Activated naive CD8-positive, alpha-beta T cell treated with anti-CD3 and anti-CD28 coated beads, Interleukin-2, amount 50 U/mL, for 24 hours (primary cell): ENCODE data around the gene KIF15.
A peak's percentile ranks its signal among the peaks of the same experiment; 100 is the strongest.
"Not testable (repeated sequence)": the region's sequence is repeated elsewhere in the genome, so short reads cannot be mapped to it uniquely, and the experiment has no call there.

Source experiments
- ATAC-seq: fragments of 150-1000 bp; cut with Tn5 transposase; one replicate; pipeline ENCODE4 v1.10.0; 2021
- DNase-seq: peaks from one replicate; pipeline ENCODE4 v3.0.0; 2021
- H3K27ac Mint-ChIP-seq: one replicate; pipeline ENCODE4 v1.8.0; 2021; ENCODE audit warnings: mild to moderate bottlenecking, mixed read lengths
- H3K27me3 Mint-ChIP-seq: one replicate; pipeline ENCODE4 v1.8.0; 2021; ENCODE audit warnings: mixed read lengths
- H3K36me3 Mint-ChIP-seq: one replicate; pipeline ENCODE4 v1.8.0; 2021; ENCODE audit warnings: low read depth, mixed read lengths
- H3K4me1 Mint-ChIP-seq: one replicate; pipeline ENCODE4 v1.8.0; 2021; ENCODE audit warnings: mixed read lengths
- H3K4me3 Mint-ChIP-seq: one replicate; pipeline ENCODE4 v1.8.0; 2021; ENCODE audit warnings: mild to moderate bottlenecking, moderate library complexity, mixed read lengths
- H3K9me3 Mint-ChIP-seq: one replicate; pipeline ENCODE4 v1.8.0; 2021; ENCODE audit warnings: mixed read lengths

Gene KIF15

DNA sequence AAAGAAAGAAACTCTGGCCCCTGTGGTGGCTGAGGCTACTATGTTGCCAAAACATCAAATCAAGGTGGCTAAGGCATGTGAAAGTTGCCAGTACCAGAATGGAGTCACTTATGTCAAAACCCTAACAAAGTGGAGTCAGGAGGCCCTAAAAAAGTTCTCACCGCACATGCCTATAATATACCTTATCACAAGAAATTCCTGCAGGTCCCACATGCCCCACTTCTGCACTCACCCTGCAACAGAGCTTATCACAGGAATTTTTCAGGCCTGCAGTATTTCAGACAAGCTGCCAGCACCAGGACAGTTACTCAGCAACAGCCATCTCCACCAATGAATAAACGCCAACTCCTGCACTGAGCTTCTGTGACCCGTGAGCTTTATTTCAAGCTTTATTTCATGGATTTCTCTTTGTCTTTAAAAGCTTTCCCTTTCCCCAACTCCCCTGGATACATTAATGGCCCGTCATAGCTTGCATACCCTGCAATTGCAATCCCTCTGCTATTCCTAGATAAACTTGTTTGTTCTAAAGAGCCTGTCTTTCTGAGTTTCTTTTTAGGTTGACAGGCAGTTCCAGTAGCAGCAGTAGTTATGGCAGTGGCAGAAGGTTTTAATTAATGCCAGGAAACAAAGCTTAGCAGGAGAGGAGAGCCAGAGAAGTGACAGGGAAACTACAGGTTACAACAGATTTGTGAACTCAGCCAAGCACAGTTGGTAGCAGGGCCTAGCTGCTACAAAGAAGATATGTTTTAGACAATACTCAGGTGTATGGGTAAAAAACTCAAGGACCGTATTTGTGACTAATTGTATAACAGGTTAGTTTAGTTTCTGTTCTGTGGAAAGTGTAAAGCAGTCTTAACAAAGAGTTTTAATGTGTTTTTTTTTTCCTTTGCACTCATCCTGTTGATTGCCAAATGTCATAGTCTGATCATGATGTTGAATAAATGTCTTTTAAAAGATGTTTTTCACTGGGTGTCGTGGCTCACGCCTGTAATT, 84.2 kb downstream of the KIF15 start:
- no peak for ATAC-seq
- Mint-ChIP-seq H3K9me3 (no peaks in the 10 kb centered on the region), H3K36me3 (peaks cover 48% of the 10 kb centered on the region)

DNA sequence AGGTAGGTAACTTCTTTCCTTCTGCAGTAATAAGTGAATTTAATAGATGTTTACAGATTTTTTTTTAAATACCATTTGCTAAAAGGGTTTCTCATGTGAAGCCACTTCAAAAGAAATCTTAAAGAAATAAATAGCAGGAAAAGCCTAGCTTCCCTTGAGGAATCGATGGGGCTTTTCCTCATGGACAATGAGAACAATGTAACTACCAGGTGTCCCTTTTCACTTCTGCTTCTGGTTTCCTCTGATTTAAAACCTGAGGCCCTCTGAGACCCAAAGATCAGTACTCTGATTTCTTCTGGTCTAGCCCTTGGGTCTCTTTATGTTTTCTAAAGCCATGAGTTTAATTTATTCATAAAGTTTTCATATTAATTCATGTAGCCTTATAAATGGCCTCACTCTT, 87.0 kb downstream of the KIF15 start:
- Mint-ChIP-seq H3K4me3 (no peak overlapping the region), H3K36me3 (peaks cover 48% of the 10 kb centered on the region), H3K27ac (no peak overlapping the region), H3K4me1 (no peaks in the 10 kb centered on the region), H3K9me3 (no peaks in the 10 kb centered on the region), H3K27me3 (no peaks in the 10 kb centered on the region)
- DNase-seq (no peak), ATAC-seq (no peak)

More for the DNA sequence above, 84.2 kb downstream of the KIF15 start:
- DNase-seq: no peak
- Mint-ChIP-seq H3K27ac (no peak overlapping the region), H3K27me3 (no peaks in the 10 kb centered on the region), H3K4me3 (no peak overlapping the region), H3K4me1 (no peaks in the 10 kb centered on the region)

DNA sequence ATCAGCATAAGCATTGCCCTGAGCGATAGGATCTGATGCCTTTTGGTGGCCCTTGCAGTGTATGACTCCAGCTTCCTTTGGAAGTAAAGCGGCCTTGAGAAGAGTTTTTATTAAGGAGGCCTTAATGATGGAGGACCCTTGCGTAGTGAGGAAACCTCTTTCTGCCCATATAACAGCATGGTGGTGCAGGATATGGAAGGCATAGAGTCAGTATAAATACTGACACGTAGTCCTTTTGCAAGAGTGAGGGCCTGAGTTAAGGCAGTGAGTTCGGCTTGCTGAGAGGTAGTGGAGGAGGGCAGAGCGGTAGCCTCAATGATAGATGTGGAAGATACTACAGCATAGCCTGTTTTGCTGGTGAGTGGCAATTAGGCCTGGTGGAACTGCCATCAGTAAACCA, 95.1 kb downstream of the KIF15 start:
- not testable (repeated sequence) for H3K4me3 Mint-ChIP-seq, H3K9me3 Mint-ChIP-seq, DNase-seq, ATAC-seq, H3K4me1 Mint-ChIP-seq, H3K27me3 Mint-ChIP-seq, H3K27ac Mint-ChIP-seq
- H3K36me3 Mint-ChIP-seq: peaks cover 22% of the 10 kb centered on the region

DNA sequence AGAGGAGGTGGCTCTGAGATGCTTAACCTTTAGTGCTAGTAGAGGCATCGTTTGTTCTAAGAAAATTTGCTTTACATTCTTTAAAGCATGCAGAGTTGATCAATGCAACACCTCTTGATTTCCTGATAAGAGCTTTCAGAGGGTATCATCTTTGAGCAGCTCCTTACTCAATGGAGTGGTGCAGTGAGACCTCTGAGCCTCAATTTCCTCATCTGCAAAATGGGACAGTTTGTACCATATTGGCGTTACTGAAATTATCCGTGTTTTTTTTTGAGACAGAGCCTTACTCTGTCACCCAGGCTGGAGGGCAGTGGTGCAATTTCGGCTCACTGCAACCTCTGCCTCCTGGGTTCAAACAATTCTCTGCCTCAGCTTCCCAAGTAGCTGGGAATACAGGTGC, 98.5 kb downstream of the KIF15 start:
- DNase-seq (no peak), ATAC-seq (no peak)
- H3K27ac Mint-ChIP-seq: no peak overlapping the region
- H3K36me3 Mint-ChIP-seq: peaks cover 1% of the 10 kb centered on the region
- H3K27me3 Mint-ChIP-seq: no peaks in the 10 kb centered on the region
- H3K4me1 Mint-ChIP-seq: peaks cover 23% of the 10 kb centered on the region
- H3K9me3 Mint-ChIP-seq: no peaks in the 10 kb centered on the region
- no peak overlapping the region for H3K4me3 Mint-ChIP-seq

DNA sequence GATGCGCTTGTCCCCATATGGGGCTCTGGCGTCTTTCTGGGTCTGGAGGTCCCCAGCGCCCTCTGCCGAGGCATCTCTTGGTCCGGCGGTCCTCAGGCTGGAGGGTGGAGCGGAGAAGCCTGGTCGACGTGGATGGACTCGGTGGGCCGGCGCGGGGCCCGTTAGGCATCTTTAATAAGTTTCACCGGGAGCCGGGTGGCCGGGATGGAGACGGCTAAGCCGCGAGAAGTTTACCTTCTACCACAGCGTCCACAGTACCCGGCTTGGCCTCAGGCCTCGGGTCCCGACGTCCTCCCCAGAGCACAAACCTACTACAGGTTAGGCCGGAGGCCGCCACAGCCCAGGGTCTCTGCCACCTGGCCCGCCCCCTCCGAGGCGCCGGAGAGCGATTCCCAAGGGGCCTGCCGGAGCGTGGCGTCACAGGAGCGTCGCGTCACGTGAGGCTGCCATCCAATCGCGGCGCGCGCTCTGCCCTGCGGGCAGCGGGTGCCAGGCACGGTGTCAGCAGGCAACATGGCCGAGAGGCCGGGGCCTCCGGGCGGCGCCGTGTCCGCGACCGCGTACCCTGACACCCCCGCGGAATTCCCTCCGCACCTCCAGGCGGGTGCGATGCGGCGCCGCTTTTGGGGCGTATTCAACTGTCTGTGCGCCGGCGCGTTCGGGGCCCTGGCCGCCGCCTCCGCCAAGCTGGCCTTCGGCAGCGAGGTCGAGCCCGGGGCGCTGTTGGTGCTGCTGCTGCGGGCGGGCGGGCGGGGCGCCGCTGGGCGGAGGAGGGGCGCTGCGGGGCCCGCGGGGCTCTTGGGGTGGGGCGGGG, 100.0 kb downstream of the KIF15 start, which contains the start of gene TMEM42:
Gene TMEM42, plus strand, starts transcription at position 501 of the 814 bp plus-strand sequence. Its CDS starts 13 bp downstream, at position 514.
- H3K27ac Mint-ChIP-seq: peak within 1 kb of the TSS; percentile 83
- peaks cover 9% of the 10 kb centered on the region for H3K36me3 Mint-ChIP-seq
- H3K27me3 Mint-ChIP-seq: no peaks in the 10 kb centered on the region
- peaks cover 34% of the 10 kb centered on the region for H3K4me1 Mint-ChIP-seq
- no peaks in the 10 kb centered on the region for H3K9me3 Mint-ChIP-seq
- peak; percentile 88 for DNase-seq
- H3K4me3 Mint-ChIP-seq: peak within 1 kb of the TSS; percentile 84
- peak; percentile 98 for ATAC-seq

DNA sequence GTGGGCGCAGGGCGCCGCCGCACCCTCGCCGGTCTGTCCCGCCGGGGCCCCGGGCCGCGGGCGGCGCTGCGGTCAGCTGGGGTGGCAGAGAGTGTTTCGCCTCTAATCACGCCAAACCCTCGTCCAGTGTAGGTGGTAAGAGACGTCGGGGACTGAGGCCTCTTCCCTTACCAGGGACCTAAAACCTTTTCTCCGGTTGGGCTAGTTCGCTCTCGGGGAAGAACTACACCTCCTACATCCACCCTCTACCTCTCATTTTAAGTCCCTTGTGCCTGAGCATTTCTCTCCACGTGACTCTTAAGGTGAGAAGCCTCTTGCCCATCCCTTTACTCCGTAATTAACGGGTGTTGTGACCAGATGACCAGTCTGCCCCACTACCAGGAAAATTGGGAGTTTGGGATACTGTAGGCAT, 100.6 kb downstream of the KIF15 start:
- H3K36me3 Mint-ChIP-seq: peaks cover 15% of the 10 kb centered on the region
- no peaks in the 10 kb centered on the region for H3K9me3 Mint-ChIP-seq
- H3K4me1 Mint-ChIP-seq: peaks cover 40% of the 10 kb centered on the region
- peak overlapping the region; percentile 84 for H3K4me3 Mint-ChIP-seq
- H3K27ac Mint-ChIP-seq: peak overlapping the region; percentile 83
- no peaks in the 10 kb centered on the region for H3K27me3 Mint-ChIP-seq
- ATAC-seq: peak; percentile 12
- no peak for DNase-seq

DNA sequence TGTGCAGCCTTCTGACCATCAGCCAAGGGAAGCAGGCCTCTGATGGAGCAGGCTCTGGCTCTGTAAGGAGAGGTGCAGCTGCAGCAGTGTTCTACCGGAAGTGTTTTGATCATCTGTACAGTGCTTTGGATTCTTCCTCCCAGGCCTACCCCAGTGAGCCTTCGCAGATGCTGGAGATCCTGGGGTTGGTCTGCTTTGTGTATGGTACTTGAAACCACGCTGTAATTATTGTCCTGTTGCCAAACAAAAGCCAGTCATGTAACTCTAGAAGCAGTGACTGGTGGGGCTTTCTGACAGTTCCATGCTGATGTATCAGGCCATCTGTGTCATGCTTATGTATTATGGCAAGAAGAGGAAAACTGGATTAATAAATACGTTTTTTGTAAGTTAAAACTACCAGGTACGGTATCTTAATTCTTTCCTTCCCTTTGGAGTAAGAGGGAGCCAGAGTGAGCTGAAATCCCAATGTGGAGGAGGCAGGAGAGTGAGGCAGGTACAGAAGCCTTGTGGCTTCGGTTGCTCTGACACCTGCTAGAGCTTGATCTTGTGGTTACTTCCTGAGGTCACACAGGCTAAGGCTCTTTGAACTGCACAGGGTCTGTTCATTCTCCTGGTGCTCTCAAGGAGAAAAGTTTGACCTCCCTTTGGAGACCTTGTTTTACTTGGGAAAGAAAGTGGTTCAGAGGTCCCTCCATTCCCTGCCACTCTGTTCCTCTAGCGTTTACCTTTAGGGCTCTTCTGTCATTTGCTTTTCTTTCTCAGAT, 103.9 kb downstream of the KIF15 start:
- H3K4me3 Mint-ChIP-seq: no peak overlapping the region
- no peak for ATAC-seq
- H3K27me3 Mint-ChIP-seq: no peaks in the 10 kb centered on the region
- peaks cover 20% of the 10 kb centered on the region for H3K36me3 Mint-ChIP-seq
- H3K27ac Mint-ChIP-seq: peak overlapping the region; percentile 27
- H3K4me1 Mint-ChIP-seq: peaks cover 41% of the 10 kb centered on the region
- no peak for DNase-seq
- no peaks in the 10 kb centered on the region for H3K9me3 Mint-ChIP-seq

DNA sequence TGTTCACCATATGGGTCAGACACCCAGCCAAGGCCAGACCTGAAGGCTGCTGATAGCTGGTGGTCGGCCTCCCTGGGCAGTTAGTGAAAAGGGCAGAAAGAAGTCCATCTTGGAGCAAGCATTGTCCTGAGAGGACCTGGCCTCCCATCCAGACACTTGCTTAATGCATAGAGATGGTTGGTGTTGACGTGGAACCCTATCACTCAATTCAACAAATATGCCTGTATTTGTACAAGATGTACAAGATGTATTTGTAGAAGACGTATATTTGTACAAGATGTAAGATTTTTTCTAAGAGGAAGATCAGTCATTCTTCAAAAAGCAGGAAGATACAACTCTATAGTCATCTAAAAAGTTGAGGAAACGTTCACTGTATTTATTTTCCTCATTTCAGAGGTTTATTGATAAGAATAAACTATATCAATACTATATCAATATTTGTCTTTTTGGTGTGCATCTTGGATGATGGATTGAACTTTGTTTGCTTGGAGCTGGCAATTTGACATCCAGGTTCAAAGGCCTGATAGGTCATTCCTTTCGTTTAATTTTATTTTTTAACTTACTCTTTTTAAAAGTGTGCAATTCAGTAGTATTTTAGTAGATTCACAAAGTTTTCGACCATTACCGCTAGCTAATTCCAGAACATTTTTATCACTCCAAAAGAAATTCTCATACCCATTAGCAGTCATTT, 106.0 kb downstream of the KIF15 start:
- no peak for ATAC-seq
- Mint-ChIP-seq H3K4me3 (no peak overlapping the region), H3K4me1 (peaks cover 34% of the 10 kb centered on the region)

DNA sequence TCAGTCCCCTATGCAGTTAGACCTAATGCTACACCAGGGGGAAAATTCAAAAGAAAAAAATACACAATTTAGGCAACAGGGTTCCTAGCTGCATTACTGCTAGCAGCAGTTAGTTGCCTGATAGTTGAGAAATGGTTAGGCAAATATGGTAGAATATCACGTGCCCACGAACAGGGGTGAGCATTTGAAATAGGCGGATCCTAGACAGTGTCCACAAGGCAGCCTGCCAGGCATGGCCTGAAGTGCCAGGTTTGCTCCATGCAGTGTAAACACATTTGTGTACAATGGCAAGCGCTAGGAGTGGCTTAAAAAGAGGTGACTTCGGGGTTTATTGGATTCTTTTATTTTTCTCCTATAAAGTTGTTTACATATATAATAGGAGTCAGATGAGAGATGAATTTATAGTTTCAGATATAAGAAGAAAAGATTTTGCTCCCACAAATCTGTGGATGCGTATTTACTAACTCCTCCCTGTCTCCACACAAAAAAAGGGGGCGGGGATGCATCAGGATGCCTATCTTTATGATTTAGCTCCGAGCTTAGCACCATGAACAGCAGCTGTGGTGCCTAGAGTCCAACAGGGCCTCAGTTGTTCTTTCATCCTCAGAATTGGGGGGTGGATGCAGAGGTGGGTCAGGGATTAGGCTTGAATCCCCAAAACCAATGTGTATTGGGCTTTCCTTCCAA, 108.9 kb downstream of the KIF15 start:
- ATAC-seq: no peak
- Mint-ChIP-seq H3K4me1 (peaks cover 15% of the 10 kb centered on the region), H3K9me3 (no peaks in the 10 kb centered on the region), H3K27ac (no peak overlapping the region), H3K36me3 (peaks cover 15% of the 10 kb centered on the region), H3K4me3 (no peak overlapping the region), H3K27me3 (no peaks in the 10 kb centered on the region)
- no peak for DNase-seq

More for the DNA sequence above, 106.0 kb downstream of the KIF15 start:
- DNase-seq: no peak
- no peaks in the 10 kb centered on the region for H3K9me3 Mint-ChIP-seq
- peaks cover 19% of the 10 kb centered on the region for H3K36me3 Mint-ChIP-seq
- no peak overlapping the region for H3K27ac Mint-ChIP-seq
- no peaks in the 10 kb centered on the region for H3K27me3 Mint-ChIP-seq

DNA sequence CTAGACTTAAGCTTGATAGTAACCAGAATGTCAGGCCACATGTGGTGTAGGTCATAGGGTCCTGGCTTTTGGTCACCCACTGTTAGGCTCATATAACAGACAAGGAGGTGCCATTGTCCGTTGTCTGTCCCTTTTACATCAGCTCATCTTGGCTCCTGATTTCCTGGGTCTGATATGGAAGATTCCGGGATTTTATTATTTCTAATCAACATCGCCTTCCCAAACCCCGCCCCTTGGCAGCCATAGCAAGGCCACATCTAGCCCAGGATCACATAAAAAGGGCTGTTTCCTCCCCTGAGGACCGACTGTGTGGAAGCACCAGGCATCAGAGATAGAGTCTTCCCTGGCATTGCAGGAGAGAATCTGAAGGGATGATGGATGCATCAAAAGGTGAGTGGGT, 112.7 kb downstream of the KIF15 start, which contains the start of gene TGM4:
Gene TGM4, plus strand, starts transcription at position 301 of the 400 bp plus-strand sequence. Its CDS starts 71 bp downstream, at position 372.
- H3K4me1 Mint-ChIP-seq: no peaks in the 10 kb centered on the region
- H3K36me3 Mint-ChIP-seq: no peaks in the 10 kb centered on the region
- DNase-seq: no peak
- no peaks in the 10 kb centered on the region for H3K27me3 Mint-ChIP-seq
- no peak within 1 kb of the TSS for H3K27ac Mint-ChIP-seq
- no peak within 1 kb of the TSS for H3K4me3 Mint-ChIP-seq
- no peak for ATAC-seq
- H3K9me3 Mint-ChIP-seq: no peaks in the 10 kb centered on the region

DNA sequence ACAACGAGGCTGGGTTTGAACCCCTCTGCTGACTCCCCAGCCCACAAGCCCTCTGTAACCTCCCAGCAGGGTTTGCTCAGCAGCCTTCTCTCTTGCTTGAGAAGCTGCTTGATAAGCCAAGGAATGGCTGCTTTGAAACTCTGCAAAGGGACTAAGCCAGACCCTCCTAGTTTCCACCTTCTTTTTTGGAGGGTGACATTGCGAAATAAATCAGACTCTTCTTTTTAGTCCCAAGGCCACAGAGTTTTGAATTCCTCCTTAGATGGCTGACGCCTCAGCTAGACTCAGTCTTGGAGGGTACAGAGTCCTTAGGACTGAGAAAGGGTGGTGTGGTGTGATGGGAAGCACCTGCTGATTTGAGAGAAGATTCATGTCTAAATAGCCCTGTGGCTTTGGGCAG, 114.0 kb downstream of the KIF15 start:
- DNase-seq (no peak), ATAC-seq (no peak)
- H3K4me3 Mint-ChIP-seq: no peak overlapping the region
- no peaks in the 10 kb centered on the region for H3K9me3 Mint-ChIP-seq
- H3K27me3 Mint-ChIP-seq: no peaks in the 10 kb centered on the region
- H3K4me1 Mint-ChIP-seq: no peaks in the 10 kb centered on the region
- no peaks in the 10 kb centered on the region for H3K36me3 Mint-ChIP-seq
- H3K27ac Mint-ChIP-seq: no peak overlapping the region

DNA sequence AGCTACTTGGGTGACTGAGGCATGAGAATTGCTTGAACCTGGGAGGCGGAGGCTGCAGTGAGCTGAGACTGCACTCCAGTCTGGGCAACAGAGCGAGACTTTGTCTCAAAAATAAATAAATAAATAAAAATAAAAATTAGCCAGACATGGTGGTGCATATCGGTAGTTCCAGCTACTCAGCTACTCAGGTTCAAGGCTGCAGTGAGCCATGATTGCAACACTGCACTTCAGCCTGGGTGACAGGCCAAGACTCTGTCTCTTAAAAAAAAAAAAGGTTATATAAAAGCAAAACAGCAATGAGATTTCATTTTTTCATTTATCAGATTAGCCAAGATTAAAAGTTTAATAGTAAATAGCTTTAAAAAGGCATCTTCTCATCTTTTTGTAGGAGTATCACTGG, 115.7 kb downstream of the KIF15 start:
- Mint-ChIP-seq H3K4me3 (no peak overlapping the region), H3K9me3 (no peaks in the 10 kb centered on the region), H3K36me3 (no peaks in the 10 kb centered on the region), H3K27me3 (no peaks in the 10 kb centered on the region), H3K27ac (no peak overlapping the region), H3K4me1 (no peaks in the 10 kb centered on the region)
- ATAC-seq (no peak), DNase-seq (no peak)

DNA sequence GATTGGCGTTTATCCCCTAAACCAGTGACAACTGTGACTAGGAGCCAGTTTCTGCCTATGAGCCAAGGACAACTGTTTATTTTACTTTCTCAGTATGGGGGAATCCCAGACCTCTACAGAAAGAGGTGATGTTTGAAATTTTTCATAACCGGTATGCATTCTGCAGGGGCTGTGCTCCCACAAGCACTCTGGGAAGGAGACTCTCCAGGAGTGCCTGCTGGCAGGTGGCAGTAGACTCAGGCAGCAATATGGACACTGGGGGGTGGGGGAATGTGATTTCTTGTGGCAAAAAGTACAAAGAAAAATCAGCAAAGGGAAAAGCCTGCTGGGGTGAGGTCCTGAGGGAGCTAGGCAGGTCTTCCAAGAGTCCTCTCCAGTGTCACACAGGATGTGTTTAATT, 118.7 kb downstream of the KIF15 start:
- Mint-ChIP-seq H3K9me3 (no peaks in the 10 kb centered on the region), H3K4me3 (no peak overlapping the region), H3K27me3 (no peaks in the 10 kb centered on the region), H3K4me1 (peaks cover 2% of the 10 kb centered on the region), H3K36me3 (no peaks in the 10 kb centered on the region), H3K27ac (no peak overlapping the region)
- DNase-seq: no peak
- no peak for ATAC-seq
